GM19324 (cell line): ENCODE results near the gene FBXO11.
A peak's percentile ranks its signal among the peaks of the same experiment; 100 is the strongest.

ENCODE experiments used
- ATAC-seq: cut with Tn5 transposase; IDR thresholded peaks from one replicate; pipeline ENCODE4 v1.9.1; 2021; ENCODE audit warnings: mild to moderate bottlenecking, moderate library complexity; ENCODE audit not compliant: unreplicated experiment, low FRiP score

FBXO11 gene

GRCh38 chr2:47798631-47799030 is 107.7 kb downstream of the FBXO11 start:
- no peak for ATAC-seq

DNA sequence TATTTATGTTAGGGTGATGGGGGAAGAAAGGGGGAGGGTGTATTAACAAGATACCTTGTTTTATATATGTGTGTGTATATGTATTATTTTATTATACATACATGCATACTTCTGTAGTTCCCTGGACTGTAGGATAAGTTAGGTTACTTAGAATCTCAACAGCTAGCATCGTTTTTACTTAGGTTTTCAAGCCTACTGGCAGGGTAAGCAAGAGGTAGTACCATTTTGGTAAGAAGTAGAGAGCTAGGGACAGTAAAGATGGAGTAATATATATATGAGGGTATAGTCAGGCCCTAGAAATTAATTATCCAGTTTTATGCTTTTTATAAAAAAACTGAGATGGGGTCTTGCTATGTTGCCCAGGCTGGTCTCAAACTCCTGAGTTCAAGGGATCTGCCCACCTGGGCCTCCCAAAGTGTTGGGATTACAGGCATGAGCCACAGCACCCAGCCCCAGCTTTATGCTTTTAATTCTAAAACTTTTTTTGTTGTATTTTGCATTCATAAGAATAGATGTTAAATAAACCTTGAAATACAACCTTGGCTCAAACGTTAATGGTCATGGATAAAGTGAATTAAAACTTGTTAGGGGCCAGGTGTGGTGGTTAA is 110.1 kb downstream of the FBXO11 start:
- no peak for ATAC-seq

DNA sequence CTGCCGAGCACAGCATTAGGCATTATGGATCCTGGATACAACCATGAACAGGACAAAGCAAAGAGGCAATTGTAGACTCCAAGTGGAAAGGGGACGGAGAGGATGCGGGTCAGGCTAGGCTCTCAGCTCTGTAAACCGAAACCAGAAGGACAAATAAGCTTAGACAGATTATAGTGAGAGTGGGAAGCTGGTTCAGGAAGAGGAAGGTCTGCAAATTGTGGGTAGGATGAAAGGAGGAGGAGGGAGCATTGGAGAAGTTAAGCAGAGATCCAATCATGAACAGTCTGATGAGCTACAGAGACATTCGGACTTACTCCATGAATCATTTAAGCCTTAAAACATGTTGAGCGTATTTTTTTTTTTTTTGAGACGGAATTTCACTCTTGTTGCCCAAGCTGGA is 120.3 kb downstream of the FBXO11 start:
- no peak for ATAC-seq

DNA sequence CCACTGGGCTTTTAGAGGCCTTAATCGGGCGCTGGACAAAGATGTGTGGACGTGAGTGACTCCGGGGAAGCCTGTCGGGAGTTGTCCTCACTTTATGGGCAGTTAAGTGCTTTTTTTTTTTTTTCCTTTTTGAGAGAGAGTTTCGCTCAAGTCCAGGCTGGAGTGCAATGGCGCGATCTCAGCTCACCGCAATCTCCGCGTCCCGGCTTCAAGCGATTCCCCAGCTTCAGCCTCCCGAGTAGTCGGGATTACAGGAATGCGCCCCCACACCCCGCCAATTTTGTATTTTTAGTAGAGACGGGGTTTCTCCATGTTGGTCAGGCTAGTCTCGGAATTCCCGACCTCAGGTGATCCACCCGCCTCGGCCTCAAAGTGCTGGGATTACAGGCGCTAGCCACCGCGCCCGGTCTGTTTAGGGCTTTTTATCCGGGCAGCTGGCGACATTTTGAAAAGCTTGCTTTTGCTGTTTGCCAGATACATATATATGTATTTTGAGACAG is 121.9 kb downstream of the FBXO11 start:
- no peak for ATAC-seq

DNA sequence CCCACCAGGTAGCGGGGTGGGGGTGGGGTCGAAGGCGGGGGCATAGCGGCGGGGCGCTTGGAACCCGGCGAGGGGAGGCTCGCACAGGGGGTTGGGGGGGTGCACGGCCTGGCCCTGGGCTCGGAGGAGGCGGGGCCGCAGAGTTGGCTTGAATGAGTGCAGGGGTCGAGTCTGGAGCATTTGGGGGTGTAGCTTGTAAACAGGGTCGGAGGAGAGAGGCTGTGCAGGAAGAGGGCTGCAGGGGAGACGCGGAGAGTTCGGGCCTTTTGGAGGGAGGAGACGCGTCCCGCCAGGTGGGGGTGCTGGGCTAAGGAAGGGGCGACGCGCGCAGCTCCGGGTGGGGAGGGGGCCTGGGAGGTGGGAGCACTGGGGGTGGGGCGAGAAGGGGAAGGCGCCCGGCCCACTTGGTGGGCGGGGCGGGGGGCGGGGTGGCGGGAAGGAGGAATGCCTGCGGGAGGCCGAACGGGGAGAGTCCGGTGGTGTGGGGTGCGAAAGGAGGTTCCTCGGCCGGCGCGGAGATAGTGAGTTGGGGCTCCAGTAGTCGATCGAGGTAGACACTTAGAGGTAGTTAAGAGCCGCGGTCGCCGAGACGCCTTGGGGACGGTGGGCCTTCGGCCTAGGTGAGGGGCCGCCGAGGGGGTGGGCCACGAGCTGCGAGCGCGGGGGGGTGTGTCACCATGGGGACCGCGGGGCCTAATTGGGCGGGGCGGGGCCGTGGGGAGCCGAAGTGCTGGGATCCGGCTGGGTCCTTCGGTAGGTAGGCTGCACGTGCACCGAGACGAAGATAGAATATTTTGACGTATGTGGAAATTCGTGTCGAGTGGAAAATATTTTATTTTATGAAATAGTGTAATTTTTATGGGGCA is 122.6 kb downstream of the FBXO11 start:
- peak; percentile 35 for ATAC-seq

GRCh38 chr2:47782671-47783485 is 123.4 kb downstream of the FBXO11 start, which contains the start of gene MSH6:
Gene MSH6 (plus strand): TSS chr2:47783145. CDS start chr2:47783234, 89 bp downstream.
- ATAC-seq, result peak; percentile 94

DNA sequence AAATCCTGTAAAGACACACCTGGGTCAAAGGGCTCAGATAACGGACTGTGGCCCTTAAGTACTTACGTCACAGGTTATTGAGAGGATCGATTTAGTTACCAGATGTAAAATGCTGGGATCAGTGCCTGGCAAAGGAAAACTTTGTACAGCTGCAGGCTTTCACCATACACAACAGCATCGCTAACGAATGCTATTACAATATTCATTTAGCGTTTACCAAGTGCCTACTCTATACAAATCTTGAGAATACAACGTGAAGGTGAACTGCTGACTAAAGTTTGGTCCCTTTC is 124.0 kb downstream of the FBXO11 start:
- ATAC-seq, result no peak

DNA sequence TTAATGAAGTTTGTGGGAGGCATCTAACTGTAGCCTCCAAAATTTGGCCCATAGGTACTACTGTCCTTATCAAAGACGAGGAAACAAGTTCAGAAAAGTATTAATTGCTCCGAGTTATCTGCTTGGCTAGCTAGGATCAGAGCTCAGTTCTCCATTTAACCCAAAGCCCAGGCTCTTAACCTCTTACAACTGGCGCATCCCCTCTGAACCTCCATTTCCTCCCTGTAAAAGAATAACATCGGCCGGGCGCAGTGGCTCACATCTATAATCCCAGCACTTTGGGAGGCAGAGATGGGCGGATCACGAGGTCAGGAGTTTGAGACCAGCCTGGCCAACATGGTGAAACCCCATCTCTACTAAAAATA is 126.9 kb downstream of the FBXO11 start:
- no peak for ATAC-seq

DNA sequence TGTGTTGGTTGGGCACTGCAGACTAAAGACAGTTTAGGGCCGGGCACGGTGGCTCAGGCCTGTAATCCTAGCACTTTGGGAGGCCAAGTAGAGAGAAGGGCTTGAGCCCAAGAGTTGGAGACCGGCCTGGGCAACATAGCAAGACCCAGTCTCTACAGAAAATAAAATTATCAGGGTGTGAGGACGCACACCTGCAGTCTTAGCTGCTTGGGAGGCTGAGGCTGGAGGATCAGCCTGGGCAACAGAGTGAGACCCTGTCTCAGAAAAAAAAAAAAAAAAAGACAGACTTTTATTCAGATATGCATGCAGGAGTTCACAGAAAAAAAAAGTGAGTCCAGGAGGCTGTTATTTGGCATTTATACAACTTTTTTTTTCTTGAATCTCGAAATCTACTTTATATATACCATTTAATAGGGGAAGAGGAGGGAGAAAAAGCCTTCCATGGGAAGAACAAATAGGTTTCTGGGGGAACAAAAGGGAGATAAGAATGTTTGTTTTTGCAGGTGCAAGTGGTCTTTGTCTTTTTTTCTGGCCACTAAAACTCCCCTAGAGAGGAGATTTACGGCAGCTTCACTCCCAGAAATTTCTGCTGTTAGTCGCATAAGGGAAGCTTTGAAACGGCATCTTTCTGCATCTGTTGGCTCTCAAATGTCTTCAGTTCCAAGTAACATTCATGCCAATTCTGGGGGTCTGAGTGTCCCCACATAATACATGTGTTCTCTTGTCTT is 127.4 kb downstream of the FBXO11 start:
- ATAC-seq, result no peak

DNA sequence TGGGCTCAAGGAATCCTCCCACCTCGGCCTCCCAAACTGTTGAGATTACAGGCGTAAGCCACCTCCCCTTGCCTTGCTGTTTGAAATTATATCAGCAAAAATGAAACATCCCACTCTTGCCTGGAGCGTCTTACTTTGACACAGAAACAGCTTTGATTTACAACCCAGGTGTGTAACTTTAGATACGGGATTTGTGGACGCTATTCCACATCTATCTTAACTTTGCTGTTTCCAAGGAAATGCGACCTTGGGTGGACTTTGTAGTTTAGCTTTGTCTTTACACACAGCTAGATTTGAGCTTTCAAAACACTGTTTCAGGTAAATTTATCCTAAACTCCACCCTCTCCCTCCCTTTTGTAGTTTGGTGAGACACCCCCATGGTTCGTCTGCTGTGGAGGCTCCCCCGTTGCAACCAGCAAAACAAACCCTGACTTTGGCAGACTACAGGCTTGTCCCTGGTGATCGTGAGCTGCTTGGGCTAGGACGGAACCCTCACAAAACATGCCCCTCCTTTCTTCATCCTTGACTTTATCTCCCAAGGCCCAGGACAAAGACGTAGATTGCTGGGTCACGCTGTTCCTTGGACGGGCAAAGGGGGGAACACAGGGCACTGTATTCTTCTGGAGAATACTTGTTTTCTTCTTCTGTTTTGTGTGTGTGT is 128.9 kb downstream of the FBXO11 start:
- ATAC-seq, result no peak

DNA sequence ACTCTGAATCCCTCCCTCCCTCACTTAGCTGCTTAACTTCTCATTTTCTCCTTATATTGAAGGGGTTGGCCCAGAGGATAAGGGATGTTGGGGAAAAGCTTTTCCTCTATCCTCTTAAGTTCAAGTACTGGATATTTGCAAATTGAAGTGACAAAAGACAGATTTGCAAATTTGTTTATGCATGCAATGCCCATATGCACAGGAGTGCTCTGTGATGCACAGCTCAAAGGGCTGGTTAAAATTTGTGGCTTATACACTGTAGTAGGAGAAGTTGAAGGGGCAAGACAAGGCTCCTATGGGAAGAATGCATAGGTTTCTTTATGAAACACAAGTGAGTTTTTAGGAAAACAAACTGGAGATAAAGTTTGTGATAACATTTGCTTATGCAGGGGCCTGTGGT is 131.7 kb downstream of the FBXO11 start:
- ATAC-seq, result no peak

GRCh38 chr2:47772343-47772742 is 134.0 kb downstream of the FBXO11 start:
- no peak for ATAC-seq

DNA sequence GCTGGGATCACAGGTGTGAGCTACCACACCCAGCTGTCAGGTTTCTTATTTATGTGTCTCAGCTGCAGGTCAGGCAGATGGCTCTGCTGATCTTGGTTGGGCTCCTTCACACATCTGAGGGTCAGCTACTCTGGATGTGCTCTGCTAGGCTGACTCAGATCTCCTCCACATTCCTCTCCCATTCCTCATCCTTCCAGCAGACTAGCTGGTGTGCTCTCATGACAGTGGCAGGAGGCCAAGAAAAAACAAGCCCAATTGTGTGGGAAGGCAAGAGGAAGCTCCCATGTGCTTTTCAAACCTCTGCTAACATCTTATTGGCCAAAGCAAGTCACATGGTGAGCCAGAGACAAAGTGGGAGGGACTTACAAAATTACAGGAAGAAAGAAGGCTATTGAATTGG is 135.1 kb downstream of the FBXO11 start:
- ATAC-seq, result no peak

DNA sequence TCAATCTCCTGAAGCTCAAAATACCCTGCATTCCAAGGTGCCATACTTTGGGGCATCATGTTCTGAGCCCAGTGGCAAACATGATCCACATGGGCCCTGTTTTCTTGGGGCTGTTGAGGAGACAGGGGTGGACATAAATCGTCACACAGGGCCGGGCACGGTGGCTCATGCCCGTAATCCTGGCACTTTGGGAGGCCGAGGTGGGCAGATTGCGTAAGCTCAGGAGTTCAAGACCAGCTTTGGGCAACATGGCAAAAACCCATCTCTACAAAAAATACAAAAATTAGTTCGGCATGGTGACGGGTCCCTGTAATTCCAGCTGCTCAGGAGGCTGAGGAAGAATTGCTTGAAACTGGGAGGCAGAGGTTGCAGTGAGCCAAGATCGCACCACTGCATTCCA is 137.0 kb downstream of the FBXO11 start:
- ATAC-seq, result no peak

- peak; percentile 67 for ATAC-seq
Observed at GRCh38 chr2:47767880-47768609, 138.3 kb downstream of the FBXO11 start.

DNA sequence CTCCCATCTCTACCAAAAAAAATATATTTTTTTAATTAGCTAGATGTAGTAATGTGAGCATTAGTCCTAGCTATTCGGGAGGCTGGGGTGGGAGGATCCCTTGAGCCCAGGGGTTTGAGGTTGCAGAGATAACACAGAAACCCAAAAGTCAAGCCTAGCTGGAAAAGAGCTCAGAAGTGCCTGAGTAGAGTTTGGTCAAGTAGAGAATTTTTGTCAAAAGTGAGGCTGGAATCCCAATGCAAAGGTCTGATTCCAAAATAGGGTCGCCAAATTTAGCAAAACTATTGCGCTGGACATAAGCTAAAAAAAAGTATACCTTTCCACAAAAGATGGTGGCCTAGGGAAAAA is 138.8 kb downstream of the FBXO11 start:
- no peak for ATAC-seq

DNA sequence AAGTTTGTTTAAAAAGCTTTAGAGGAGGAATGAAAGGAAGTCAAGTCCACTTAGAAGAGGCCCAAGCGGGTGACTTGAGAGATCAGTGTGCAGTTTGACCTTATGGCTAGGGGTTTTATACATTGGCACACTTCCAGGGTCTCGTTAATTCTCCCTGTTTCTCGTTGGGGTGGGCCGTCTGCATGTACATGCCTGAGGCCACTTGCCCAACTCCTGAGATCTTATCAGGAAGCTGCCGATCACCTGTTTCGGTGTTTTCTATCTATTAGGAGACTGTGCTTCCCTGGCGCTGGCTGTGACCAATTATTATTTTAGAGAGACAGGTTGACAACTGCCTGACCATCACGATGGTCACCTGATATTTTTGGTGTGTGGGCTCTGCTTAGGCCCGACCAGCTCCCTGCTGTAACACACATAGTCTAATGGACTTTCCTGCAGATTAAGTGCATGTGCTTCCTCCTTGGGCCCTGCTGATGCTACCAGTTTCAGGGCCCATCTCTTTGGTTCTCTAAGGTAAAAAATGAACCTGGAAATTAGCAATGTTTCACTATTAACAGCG is 154.4 kb downstream of the FBXO11 start:
- ATAC-seq, result peak; percentile 40

DNA sequence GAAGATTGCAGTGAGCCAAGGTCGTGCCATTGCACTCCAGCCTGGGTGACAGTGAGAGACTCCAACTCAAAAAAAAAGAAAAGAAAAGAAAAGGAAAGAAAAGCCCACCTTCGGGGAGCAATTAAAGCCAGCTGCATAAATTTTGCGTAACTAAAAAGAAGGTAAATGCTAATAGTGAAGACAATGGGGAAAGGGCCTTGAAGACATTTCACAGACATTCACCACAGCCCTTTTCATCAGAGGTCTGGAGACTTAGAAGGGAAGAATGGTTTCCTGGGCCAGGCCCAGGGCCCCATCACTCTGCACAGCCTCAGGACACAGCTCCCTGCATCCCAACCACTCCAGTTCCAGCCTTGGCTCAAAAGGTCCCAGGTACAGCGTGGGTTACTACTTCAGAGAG is 158.4 kb downstream of the FBXO11 start:
- no peak for ATAC-seq

GRCh38 chr2:47744074-47744473 is 162.2 kb downstream of the FBXO11 start:
- ATAC-seq, result no peak
